Adrenal gland (tissue), 12 donors: ENCODE results near the gene USP40. TPM values are rescaled to one million over a fixed set of nuclear protein-coding genes. Genes with fewer than 3 reads are reported as not detected.

ENCODE experiments used
- DNase-seq, 7 donors: peaks; one replicate each; pipeline ENCODE4 v3.0.0-alpha.2; 2019 to 2020
- H3K27ac ChIP-seq, 5 donors: fragments of 200-600 bp; sonication (generic) in 4 of 5; 1 replicate in 3 of 5; 2 replicates in 2 of 5; pipeline versions ENCODE4 v1.5.1 to v1.8.0; 2016 to 2020; ENCODE audit warnings: mild to moderate bottlenecking in 1 of 5
- H3K27me3 ChIP-seq: fragments of 200-600 bp; 2 replicates; pipeline ENCODE4 v1.8.0; 2021
- H3K36me3 ChIP-seq, 2 donors: fragments of 200-600 bp; replicated peaks in 1 of 2; 1 replicate in 1 of 2; 2 replicates in 1 of 2; pipeline versions ENCODE4 v1.5.1 to v1.8.0; 2018 to 2022
- H3K4me1 ChIP-seq, 2 donors: fragments of 200-600 bp; replicated peaks in 1 of 2; 1 replicate in 1 of 2; 2 replicates in 1 of 2; pipeline versions ENCODE4 v1.5.1 to v1.8.0; 2018 to 2021
- H3K4me3 ChIP-seq, 4 donors: fragments of 200-600 bp; sonication (generic) in 3 of 4; one replicate each; pipeline ENCODE4 v1.5.1; 2016 to 2018
- H3K9me3 ChIP-seq, 3 donors: fragments of 200-600 bp; sonication (generic) in 1 of 3; replicated peaks in 1 of 3; 1 replicate in 2 of 3; 2 replicates in 1 of 3; pipeline versions ENCODE4 v1.5.1 to v1.8.0; 2016 to 2021
- CTCF ChIP-seq, 6 experiments: fragments of 450-650 bp in 4 of 6; fragments of 200-600 bp in 2 of 6; sonication (generic) in 1 of 6; IDR thresholded peaks; 1 replicate in 5 of 6; 2 replicates in 1 of 6; pipeline versions ENCODE4 v1.5.1 to v1.8.0; 2016 to 2021; ENCODE audit warnings: antibody characterized with exemption in 6 of 6, mild to moderate bottlenecking in 2 of 6, moderate library complexity in 1 of 6
- POLR2A ChIP-seq, 2 donors: fragments of 450-650 bp; IDR thresholded peaks; one replicate each; pipeline ENCODE4 v1.6.1; 2017; ENCODE audit warnings: antibody characterized with exemption in 2 of 2, mild to moderate bottlenecking in 2 of 2, moderate library complexity in 1 of 2
- WGBS, 4 donors: extraction: QIAGEN DNeasy Blood & Tissue Kit in 2 of 4; methylation state at CpG; one replicate each; pipeline versions ENCODE4 v1.1.5 to v1.1.7; 2013 to 2017; 5-methylcytosine and 5-hydroxymethylcytosine counted together
- intact Hi-C, 2 donors: fragments of 100-400 bp; cut with DNase I; formaldehyde crosslinking; loops; one replicate each; pipeline versions ENCODE4 v1.14.1 to v1.15.0; 2022 to 2023
- polyA plus RNA-seq, 3 donors: library from polyadenylated mRNA; stranded (reverse); fragments of 200-250 nt in 2 of 3; fragments of 350-450 nt in 1 of 3; fragmentation: Illumina TruSeq in 1 of 3; extraction: RNeasy Lipid Tissue Mini Kit (QIAGEN cat#74804) in 1 of 3; gene quantifications; one replicate each; pipeline ENCODE4 v1.2.3, GENCODE V29; 2013 to 2014
- total RNA-seq, 9 donors: library from RNA; depleted of rRNA in 4 of 9; stranded (reverse); fragments of >200 nt in 4 of 9; fragments of 120-200 nt in 1 of 9; fragmentation: NEBNext Ultra II Directional in 1 of 9; extraction: Animal tissue kit (Norgen Biotek cat#: 25700) in 1 of 9; gene quantifications; one replicate each; pipeline versions ENCODE4 v1.1.0 to v1.2.4, GENCODE V29; 2013 to 2023
- donor health status: healthy with polysubstance abuse.
- donor health status: Bipolar disorder and iron deficiency.
- donor health status: DM: yes; HTN: yes; CAD: no.
- donor health status: DM: no; HTN: no; CAD: no.
- donor health status: DM: no; HTN: no; CAD: no.
- donor health status: DM: yes; HTN: yes; CAD: no.

USP40 gene
- total and polyA plus RNA-seq, 12 donors = 25.1 to 98.7 (median 46.3) TPM

- intact Hi-C loops = no loop called here
- DNase-seq = no peak
- no peaks in the 10 kb centered on the region for H3K36me3 ChIP-seq
- H3K4me1 ChIP-seq = no peaks in the 10 kb centered on the region
- TF ChIP-seq POLR2A (IDR thresholded peaks at IDR 0.05) (no peak), CTCF (IDR thresholded peaks at IDR 0.05) (no peak)
- no peak overlapping the region for H3K27ac ChIP-seq
- no peak overlapping the region for H3K4me3 ChIP-seq
- H3K9me3 ChIP-seq = no peaks in the 10 kb centered on the region
- 79 to 89% (median 86%) methylated on average over 3 of the region's 3 CpGs for WGBS, 4 donors
- peaks cover 11% of the 10 kb centered on the region for H3K27me3 ChIP-seq
Measured at GRCh38 chr2:233604826-233605225, 38.2 kb upstream of the USP40 start.

- H3K4me1 ChIP-seq = no peaks in the 10 kb centered on the region
- no peak for DNase-seq
- WGBS, 4 donors = 65 to 83% (median 81%) methylated on average over 4 of the region's 4 CpGs
- H3K36me3 ChIP-seq = no peaks in the 10 kb centered on the region
- intact Hi-C loops = no loop called here
- no peak overlapping the region for H3K4me3 ChIP-seq
- no peak overlapping the region for H3K27ac ChIP-seq
- no peak for TF ChIP-seq CTCF (IDR thresholded peaks at IDR 0.05)
- no peak for TF ChIP-seq POLR2A (IDR thresholded peaks at IDR 0.05)
- H3K9me3 ChIP-seq = no peaks in the 10 kb centered on the region
- peaks cover 11% of the 10 kb centered on the region for H3K27me3 ChIP-seq
Measured at GRCh38 chr2:233603520-233603919, 36.9 kb upstream of the USP40 start.

- Histone ChIP-seq H3K27me3 (peaks cover 11% of the 10 kb centered on the region), H3K27ac (no peak overlapping the region), H3K36me3 (no peaks in the 10 kb centered on the region), H3K4me3 (no peak overlapping the region), H3K9me3 (no peaks in the 10 kb centered on the region), H3K4me1 (no peaks in the 10 kb centered on the region)
- intact Hi-C loops = no loop called here
- DNase-seq = no peak
- TF ChIP-seq CTCF (IDR thresholded peaks at IDR 0.05) = no peak
- no peak for TF ChIP-seq POLR2A (IDR thresholded peaks at IDR 0.05)
- 71 to 90% (median 79%) methylated on average over 1 of the region's 1 CpG for WGBS, 4 donors
Measured at GRCh38 chr2:233602076-233602475, 35.5 kb upstream of the USP40 start.

GRCh38 chr2:233600386-233600785 is 33.8 kb upstream of the USP40 start:
- H3K27me3 ChIP-seq = peaks cover 15% of the 10 kb centered on the region
- DNase-seq = no peak
- TF ChIP-seq POLR2A (IDR thresholded peaks at IDR 0.05) = no peak
- no peak for TF ChIP-seq CTCF (IDR thresholded peaks at IDR 0.05)
- no peak overlapping the region for H3K27ac ChIP-seq
- H3K9me3 ChIP-seq = no peaks in the 10 kb centered on the region
- intact Hi-C loops = no loop called here
- H3K4me3 ChIP-seq = no peak overlapping the region
- H3K36me3 ChIP-seq = no peaks in the 10 kb centered on the region
- 64 to 79% (median 72%) methylated on average over 2 of the region's 2 CpGs for WGBS, 4 donors
- no peaks in the 10 kb centered on the region for H3K4me1 ChIP-seq
